Stimulated activated CD4-positive, alpha-beta T cell treated with anti-CD3 and anti-CD28 coated beads, Interleukin-4, amount 100 ng/mL, for 4 hours (primary cell): ENCODE results near the gene ZSWIM4.

Experiments used
- DNase-seq, 2 experiments: peaks; one replicate each; pipeline ENCODE4 v3.0.0-alpha.2; 2020

Gene ZSWIM4

DNA sequence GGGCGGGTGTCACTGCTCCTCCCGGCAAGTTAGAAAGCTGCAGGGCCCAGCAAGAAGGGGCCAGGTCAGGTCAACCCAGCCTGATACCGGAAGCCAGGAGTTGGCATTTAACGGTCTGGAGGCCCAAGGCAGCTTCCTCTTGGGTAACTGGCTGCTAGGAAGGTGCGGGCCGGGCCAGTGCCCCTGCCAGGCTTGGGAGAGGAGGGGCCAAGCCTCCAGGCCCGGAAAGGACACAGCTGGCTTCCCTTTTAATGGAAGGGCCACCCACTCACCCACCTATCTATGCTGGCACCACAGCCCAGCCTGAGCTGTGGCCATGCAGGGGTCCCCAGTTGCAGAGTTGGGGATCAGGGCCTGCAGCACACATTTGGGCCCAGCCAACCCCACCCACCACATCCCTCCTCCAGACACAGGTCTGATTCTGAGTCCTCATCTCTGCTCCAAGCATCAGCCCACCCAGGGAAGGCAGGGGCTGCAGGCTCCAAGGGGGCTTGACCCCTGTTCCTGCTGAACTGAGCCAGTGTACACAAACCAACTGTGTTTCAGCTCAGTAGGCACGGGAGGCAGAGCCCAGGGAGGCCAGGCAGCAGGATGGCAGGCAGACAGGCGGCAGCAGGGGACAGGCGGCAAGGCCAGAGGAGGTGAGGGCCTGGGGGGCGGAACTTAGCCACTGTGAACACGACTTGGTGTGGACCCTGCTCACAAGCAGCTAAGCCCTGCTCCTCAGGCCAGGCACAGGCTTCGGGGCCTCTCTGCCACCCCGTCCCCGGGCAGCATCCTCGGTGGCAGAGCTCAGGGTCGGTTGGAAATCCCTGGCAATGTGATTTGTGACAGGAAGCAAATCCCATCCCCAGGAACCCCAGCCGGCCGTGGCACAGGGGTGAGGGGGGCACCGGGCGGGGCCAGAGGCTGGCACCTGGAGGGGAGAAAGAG, 40.8 kb downstream of the ZSWIM4 start:
- no peak for DNase-seq

GRCh38 chr19:13838435-13839129, 43.3 kb downstream of the ZSWIM4 start:
- DNase-seq = no peak

DNA sequence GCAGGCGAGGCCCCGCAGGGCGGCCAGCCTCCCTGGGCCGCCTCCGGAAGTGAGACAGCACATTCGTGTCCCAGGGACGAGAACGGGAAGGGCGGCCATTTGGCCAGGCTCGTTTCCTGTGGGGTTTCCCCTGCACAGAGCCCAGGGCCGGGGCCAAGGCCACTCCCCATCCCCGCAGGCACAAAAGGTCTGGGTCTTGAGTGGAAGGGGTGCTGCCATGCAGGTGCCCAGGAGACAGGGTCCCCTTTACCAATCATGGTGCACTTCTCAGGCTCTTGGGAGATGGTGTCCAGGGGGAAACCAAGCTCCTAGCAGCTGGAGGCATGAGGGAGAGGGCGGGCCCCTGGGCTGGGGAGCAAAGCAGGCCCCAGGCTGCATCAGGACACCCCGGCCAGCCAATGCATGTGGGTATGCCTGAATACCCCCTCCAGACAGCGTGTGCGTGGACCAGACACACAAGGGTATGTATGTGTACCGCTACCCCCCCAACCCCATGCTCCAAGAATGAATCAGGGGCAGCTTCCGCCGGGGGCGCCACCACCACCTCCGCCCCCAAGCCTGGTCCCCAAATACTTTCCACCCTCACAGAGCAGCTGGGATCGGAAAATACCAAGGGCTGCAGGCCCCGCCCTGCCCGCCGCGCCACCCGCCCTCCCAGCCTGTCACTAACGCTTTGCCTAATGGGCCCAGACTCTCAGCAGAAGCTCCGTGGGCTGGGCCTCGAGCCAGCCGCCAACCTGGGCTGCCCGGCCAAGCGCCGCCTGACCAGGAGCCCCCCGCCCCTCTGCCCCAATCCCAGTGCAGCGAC, 44.1 kb downstream of the ZSWIM4 start:
- DNase-seq = peak; percentile 85 to 93

DNA sequence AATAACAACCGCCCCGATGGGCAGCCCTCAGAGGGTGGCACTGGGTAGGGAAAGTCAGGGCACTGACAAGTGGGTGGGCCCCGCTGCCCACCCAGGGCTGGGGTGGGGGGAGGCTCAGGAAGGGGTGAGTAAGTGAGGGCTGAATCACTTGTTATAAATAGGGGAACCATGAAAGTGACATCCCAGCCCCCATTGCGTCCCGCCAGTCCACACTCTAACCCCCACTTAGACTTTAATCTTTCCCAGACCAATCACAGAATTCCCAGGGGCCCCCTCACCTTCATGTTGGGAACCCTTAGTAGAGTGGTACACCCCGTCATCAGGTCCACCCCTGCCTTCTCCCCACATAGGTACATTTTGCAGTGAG, 44.7 kb downstream of the ZSWIM4 start:
- peak in 1 of 2 experiments; percentile 77 for DNase-seq

- peak in 1 of 2 experiments; percentile 38 for DNase-seq
Observed at GRCh38 chr19:13840305-13841085, 45.3 kb downstream of the ZSWIM4 start.

GRCh38 chr19:13841086-13841961, 46.1 kb downstream of the ZSWIM4 start:
- DNase-seq = no peak

- no peak for DNase-seq
Observed at GRCh38 chr19:13841962-13842290, 46.7 kb downstream of the ZSWIM4 start.

GRCh38 chr19:13842291-13843103, 47.3 kb downstream of the ZSWIM4 start:
- DNase-seq = peak; percentile 63 to 69

DNA sequence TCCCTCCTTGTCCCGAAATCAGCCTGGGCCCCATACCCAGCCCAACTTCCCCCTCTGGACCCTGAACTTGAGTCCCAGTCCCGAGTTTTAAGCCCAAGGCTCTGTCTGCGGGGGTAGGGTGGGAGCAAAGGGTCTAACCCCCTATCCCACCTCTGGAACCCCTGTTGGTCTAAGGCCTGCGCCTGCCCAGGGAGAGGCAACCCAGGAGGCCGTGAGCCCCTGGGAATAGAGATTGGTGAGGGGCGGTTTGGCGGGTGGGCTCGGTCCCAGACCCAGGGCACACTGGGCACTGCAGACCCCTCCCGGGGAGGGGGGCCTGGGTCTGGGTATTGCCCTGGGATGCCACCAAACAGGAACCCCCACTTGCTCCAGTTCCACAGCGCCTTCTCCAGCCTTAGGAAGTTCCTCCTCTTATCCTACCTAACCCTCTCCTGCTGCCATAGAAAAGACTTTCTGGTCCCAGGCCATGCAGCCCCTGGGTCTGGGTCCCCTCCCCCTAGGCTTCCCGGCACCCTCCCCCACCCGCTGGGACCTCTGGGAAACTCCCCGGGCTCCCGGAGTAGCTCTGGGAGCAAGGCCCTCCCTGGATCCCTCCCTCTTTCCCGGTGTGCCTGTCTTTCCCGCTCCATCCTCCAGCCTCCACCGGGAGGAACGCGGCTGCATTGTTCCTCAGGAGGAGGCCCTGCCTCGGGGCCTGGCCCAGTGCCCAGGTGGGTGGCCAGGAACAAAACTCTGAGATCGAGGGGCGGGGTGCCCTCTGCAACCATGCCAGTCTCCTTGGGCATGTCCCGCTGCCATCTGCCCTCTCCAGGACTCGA, 48.1 kb downstream of the ZSWIM4 start:
- DNase-seq = no peak

DNA sequence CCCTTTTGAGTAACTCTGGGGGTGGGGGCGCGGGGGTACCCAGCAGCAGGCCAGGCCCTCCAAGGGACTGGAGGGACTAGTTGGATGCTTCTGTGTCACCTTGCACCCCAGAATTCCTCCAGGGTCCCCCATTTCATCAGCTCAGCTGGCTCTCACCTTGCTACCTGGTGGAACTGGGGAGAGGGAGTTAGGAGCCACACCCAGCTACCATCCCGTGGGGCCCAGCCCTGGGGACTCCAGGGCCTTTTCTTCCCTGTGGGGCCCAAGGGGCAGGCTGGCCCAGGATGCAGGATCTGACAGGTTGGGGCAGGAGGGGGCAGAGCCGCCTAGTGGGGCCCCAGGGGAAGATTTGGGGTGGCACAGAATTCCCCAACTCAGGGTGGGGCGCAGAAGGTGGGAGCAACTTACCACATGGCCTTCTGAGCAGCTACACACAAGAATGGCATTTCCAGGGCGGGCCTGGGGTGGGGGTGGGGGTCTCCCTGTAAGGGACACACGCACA, 48.9 kb downstream of the ZSWIM4 start:
- DNase-seq = no peak

DNA sequence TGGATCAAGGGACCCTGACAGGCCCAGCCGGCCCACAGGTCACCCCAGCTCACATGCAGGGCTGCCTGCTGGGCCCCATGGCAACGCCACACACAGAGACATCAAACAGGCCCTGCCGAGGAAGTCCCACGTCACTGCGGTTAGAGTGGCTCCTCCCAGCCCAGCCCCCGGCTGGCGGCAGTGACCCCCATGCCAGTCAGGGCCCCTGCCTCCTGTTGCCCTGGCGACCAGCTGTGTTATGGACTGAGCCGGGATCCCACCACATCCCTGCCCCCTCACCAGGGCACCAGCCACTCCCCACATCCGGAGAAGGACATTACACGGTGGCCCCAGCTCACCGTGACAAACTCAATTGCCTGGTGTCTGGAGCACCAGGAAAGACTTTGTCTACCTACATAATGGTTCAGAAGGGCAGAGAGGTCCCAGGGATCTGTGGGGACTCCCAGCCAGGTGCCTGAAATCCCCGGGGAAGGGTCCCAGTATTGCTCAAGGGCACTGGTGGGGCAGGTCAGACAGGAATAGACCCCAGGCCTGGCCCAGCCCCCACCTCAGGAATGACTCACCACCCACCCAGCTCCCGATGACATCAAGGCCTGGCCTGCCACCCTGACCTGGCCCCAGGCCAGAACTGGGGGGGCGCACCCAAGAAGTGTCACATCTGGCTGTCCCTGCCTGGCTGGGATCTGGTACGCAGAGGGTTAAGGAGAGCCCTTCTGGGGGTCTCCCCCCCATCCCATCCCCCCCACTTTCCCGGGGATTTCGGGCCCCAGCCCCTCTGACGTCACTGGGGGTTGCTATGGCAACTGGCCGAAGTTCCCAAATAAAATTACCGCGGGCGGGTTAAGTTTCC, 51.5 kb downstream of the ZSWIM4 start:
- peak; percentile 82 to 90 for DNase-seq

DNA sequence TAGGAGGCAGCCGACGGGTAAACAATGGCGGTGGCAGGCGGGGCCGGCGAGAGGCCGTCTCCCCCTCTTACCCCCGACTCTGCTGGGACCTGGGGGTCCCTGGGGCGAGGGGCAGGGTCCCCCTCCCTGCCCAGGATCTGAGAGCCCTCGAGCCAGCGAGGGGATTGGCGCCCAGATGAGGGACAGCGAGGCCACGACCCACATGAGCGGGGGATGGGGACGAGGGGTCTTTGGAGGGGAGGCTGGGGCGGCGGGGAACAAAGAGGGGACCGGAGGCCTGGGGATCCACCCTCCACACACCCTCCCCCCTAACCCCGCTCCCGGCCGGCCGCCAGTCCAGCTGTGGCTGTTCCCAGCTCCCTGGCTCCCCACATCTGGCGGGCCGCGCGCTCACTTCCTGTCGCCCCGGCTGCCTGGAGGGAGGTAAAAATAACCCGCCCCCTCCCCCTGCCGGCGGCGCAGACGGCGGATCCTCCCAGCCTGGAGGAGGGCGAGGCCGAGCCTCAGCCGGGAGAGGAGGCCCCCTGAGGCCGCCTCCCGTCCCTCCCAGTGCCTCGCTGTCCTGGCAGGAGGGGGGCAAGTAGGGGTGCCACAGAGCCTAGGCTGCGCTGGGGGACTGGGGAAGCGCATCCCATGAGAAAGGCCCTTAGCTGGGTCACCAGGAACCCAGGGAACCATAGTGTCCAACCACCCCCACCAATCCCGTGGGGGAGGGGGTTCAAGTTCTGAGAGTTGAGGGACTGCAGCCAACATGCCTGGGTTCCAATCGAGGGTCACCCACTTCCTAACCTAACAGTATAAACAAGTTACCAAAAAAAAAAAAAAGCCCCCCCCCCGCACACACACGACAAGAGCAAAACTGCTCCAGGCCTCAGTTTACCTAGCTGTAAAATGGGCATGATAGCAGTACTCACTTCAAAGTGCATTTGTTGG, 52.4 kb downstream of the ZSWIM4 start:
- peak; percentile 74 for DNase-seq

DNA sequence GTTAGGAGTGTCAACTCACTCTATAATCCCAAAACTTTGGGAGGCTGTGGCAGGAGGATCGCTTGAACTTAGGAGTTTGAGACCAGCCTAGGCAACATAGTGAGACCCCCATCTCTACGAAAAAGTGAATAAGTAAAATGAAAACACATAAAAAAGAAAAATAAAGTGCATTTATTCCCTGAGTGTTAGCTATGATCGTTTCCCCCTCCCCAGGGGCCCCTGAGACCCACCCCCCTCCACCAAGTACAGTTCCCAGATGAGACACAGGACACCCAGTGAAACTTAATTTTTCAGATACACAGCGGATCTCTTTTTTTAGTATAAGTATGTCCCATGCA, 53.1 kb downstream of the ZSWIM4 start:
- no peak for DNase-seq

DNA sequence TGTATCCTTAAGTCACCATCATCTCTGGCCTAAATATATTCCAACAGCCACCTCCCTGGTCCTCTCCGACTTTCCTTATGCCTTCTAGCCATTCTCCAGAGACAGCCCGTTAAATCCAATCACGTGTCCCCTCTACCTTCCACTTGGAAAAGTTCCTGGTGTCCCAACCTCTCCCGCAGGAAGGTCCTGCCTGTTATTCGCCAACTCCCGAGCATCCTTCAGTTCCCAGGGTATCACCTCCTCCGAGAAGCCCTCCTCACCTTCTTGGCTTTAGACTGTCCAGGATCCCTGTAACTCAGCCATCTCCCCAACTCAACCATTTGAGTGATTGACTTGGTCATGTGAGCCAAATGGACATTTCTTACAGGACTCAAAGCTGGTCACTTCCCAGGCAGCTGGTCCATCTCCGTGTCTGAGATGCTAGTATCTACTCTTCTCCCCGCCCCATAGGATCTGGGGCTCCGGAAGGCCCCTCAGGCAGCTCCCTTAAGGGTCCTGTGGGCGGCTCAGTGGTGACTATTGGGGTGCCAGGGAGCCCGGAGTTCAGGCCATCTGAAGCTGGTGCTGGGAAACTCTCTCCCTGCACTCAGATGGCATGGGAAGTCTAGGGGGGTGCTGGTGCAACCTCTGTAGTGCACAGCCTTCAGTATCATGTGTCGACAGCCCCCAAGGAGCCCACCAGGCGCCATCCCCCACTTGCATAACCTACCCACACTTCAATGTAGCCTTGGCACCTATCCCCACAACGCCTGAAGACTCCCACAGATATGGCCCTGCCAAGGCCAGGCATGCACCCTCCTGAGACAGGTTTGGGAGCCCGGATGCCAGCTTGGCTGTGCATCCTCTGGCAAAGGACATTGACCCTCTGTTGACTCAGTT, 53.8 kb downstream of the ZSWIM4 start:
- no peak for DNase-seq

GRCh38 chr19:13849991-13850909, 55.0 kb downstream of the ZSWIM4 start:
- peak; percentile 45 to 66 for DNase-seq
